Keratinocyte (primary cell): ENCODE data around the gene BOLA2B. TPM values are rescaled to one million over a fixed set of nuclear protein-coding genes. Genes with fewer than 3 reads are reported as not detected.

Experiments used
- DNase-seq: peaks from one replicate; pipeline ENCODE4 v3.0.0-alpha.2; 2011; ENCODE audit warnings: low read depth, missing footprints, low spot score
- FAIRE-seq: peaks from 2 replicates; lab custom pipeline; 2011; peaks lifted over from hg19 to GRCh38; lab: Jason Lieb, UNC
- H2AFZ ChIP-seq: 2 replicates; pipeline ENCODE4 v1.6.0; 2012; ENCODE audit warnings: low read length, control low read depth, inconsistent platforms; ENCODE audit not compliant: control insufficient read depth
- H3K27ac ChIP-seq: 2 replicates; pipeline ENCODE4 v1.5.1; 2011; ENCODE audit warnings: low read length; ENCODE audit not compliant: control insufficient read depth, insufficient read depth
- H3K27me3 ChIP-seq: 3 replicates; pipeline ENCODE4 v1.6.0; 2011; ENCODE audit warnings: low read length; ENCODE audit not compliant: control insufficient read depth, insufficient read depth; ENCODE audit errors: extremely low read depth
- H3K36me3 ChIP-seq, 2 experiments: 2 replicates in 1 of 2; 3 replicates in 1 of 2; pipeline ENCODE4 v1.5.1; 2011; ENCODE audit warnings: low read length in 2 of 2, mild to moderate bottlenecking in 1 of 2; ENCODE audit not compliant: control insufficient read depth in 2 of 2, insufficient read depth in 2 of 2; ENCODE audit errors: extremely low read depth in 1 of 2
- H3K4me1 ChIP-seq: 3 replicates; pipeline ENCODE4 v1.5.1; 2011; ENCODE audit warnings: low read length; ENCODE audit not compliant: control insufficient read depth, insufficient read depth; ENCODE audit errors: extremely low read depth
- H3K4me2 ChIP-seq: 3 replicates; pipeline ENCODE4 v1.6.0; 2011; ENCODE audit warnings: low read depth, low read length; ENCODE audit not compliant: control insufficient read depth, insufficient read depth; ENCODE audit errors: extremely low read depth
- H3K4me3 ChIP-seq, 3 experiments: fragments of 200-600 bp in 1 of 3; sonication (generic) in 1 of 3; 2 replicates in 2 of 3; 3 replicates in 1 of 3; pipeline ENCODE4 v1.5.1; 2011 to 2016; ENCODE audit warnings: low read length in 3 of 3, mild to moderate bottlenecking in 3 of 3, control low read depth in 2 of 3, inconsistent platforms in 1 of 3, low read depth in 1 of 3, mixed read lengths in 1 of 3, mixed run types in 1 of 3, moderate library complexity in 1 of 3; ENCODE audit not compliant: control insufficient read depth in 2 of 3, insufficient read depth in 2 of 3; ENCODE audit errors: extremely low read depth in 1 of 3
- H3K79me2 ChIP-seq: 2 replicates; pipeline ENCODE4 v1.6.0; 2012; ENCODE audit warnings: low read length; ENCODE audit not compliant: control insufficient read depth, insufficient read depth
- H3K9ac ChIP-seq: 3 replicates; pipeline ENCODE4 v1.6.0; 2011; ENCODE audit warnings: low read length; ENCODE audit not compliant: control insufficient read depth, insufficient read depth; ENCODE audit errors: extremely low read depth
- H3K9me1 ChIP-seq: 3 replicates; pipeline ENCODE4 v1.6.0; 2011; ENCODE audit warnings: low read length; ENCODE audit not compliant: control insufficient read depth, insufficient read depth; ENCODE audit errors: extremely low read depth
- H3K9me3 ChIP-seq: 2 replicates; pipeline ENCODE4 v1.5.1; 2012; ENCODE audit warnings: low read depth, low read length; ENCODE audit not compliant: control insufficient read depth
- H4K20me1 ChIP-seq: 3 replicates; pipeline ENCODE4 v1.6.0; 2011; ENCODE audit warnings: low read length; ENCODE audit not compliant: control insufficient read depth, insufficient read depth; ENCODE audit errors: extremely low read depth
- CTCF ChIP-seq, 3 experiments: IDR thresholded peaks in 1 of 3; conservative IDR thresholded peaks in 1 of 3; optimal IDR thresholded peaks in 1 of 3; 2 replicates in 2 of 3; 3 replicates in 1 of 3; pipeline versions ENCODE3 to v1.5.1; 2011; ENCODE audit warnings: low read length in 3 of 3, mild to moderate bottlenecking in 3 of 3, moderate library complexity in 2 of 3, control low read depth in 1 of 3, inconsistent platforms in 1 of 3; ENCODE audit not compliant: insufficient read depth in 2 of 3; ENCODE audit errors: extremely low read depth in 1 of 3
- EZH2 ChIP-seq: IDR thresholded peaks from one replicate; pipeline ENCODE4 v1.6.1; 2012; ENCODE audit warnings: inconsistent platforms, mild to moderate bottlenecking, low read length, moderate library complexity
- dilution Hi-C: fragments of 300-500 bp; cut with MboI; formaldehyde crosslinking; loops from one replicate; pipeline ENCODE4 v1.7.0; 2020; ENCODE audit warnings: low sequenced_read_pairs; ENCODE audit not compliant: extremely low pct_ligation_motif_present
- polyA plus RNA-seq, 5 experiments: library from polyadenylated mRNA; depleted of rRNA in 3 of 5; stranded (reverse) in 3 of 5; stranded (forward) in 1 of 5; unstranded in 1 of 5; fragments of >200 nt; gene quantifications; 1 replicate in 1 of 5; 2 replicates in 3 of 5; 3 replicates in 1 of 5; pipeline versions ENCODE4 v1.2.1 to v1.2.3, GENCODE V29; 2011 to 2012; ENCODE audit warnings: missing spikeins in 2 of 5, low read depth in 1 of 5, low replicate concordance in 1 of 5

The BOLA2B gene
- polyA plus RNA-seq, 1 donor (not counting 4 experiments of a cell fraction or from before 2014, with no cell fraction given) = 41.0 TPM

GRCh38 chr16:30184096-30184890 is 9.2 kb downstream of the BOLA2B start:
- H3K9me3 ChIP-seq = no peaks in the 10 kb centered on the region
- FAIRE-seq (no peak), DNase-seq (no peak)
- H3K27ac ChIP-seq = no peak overlapping the region
- no peaks in the 10 kb centered on the region for H4K20me1 ChIP-seq
- no peaks in the 10 kb centered on the region for H3K9me1 ChIP-seq
- H3K4me2 ChIP-seq = peak overlapping the region; percentile 80
- H2AFZ ChIP-seq = no peak overlapping the region
- H3K9ac ChIP-seq = no peak overlapping the region
- no peaks in the 10 kb centered on the region for H3K79me2 ChIP-seq
- no peaks in the 10 kb centered on the region for H3K27me3 ChIP-seq
- dilution Hi-C loops = no loop called here
- no peaks in the 10 kb centered on the region for H3K36me3 ChIP-seq
- H3K4me3 ChIP-seq = peak overlapping the region in 2 of 3 experiments; percentile 16 to 60
- peaks cover 3% of the 10 kb centered on the region for H3K4me1 ChIP-seq
- TF ChIP-seq CTCF (optimal IDR thresholded peaks at IDR 0.05 in 1 of 3, IDR thresholded peaks at IDR 0.05 in 1 of 3, conservative IDR thresholded peaks at IDR 0.05 in 1 of 3; ENCODE audit: extremely low read depth in 1 of 3, insufficient read depth in 2 of 3, low read length in 3 of 3) (no peak), EZH2 (no peak)

- Histone ChIP-seq H3K27ac (no peak within 1 kb of the TSS), H3K4me1 (peaks cover 3% of the 10 kb centered on the region), H3K9me1 (no peaks in the 10 kb centered on the region), H4K20me1 (no peaks in the 10 kb centered on the region), H3K27me3 (no peaks in the 10 kb centered on the region), H3K36me3 (no peaks in the 10 kb centered on the region), H2AFZ (peak within 1 kb of the TSS; percentile 87), H3K4me3 (peak within 1 kb of the TSS; percentile 36 to 61 (median 60)), H3K9ac (peak within 1 kb of the TSS; percentile 22), H3K9me3 (no peaks in the 10 kb centered on the region), H3K79me2 (no peaks in the 10 kb centered on the region), H3K4me2 (peak within 1 kb of the TSS; percentile 80)
- dilution Hi-C loops = no loop called here
- peak; percentile 7 for DNase-seq
- no peak for TF ChIP-seq EZH2
- TF ChIP-seq CTCF (optimal IDR thresholded peaks at IDR 0.05 in 1 of 3, IDR thresholded peaks at IDR 0.05 in 1 of 3, conservative IDR thresholded peaks at IDR 0.05 in 1 of 3; ENCODE audit: extremely low read depth in 1 of 3, insufficient read depth in 2 of 3, low read length in 3 of 3) = no peak
- no peak for FAIRE-seq
Observed at GRCh38 chr16:30183233-30184095, 10.0 kb downstream of the BOLA2B start, which contains the start of gene CORO1A. TSS of gene CORO1A (plus strand) at chr16:30183602. CDS start at chr16:30185210, 1,608 bp downstream.
